GM08714 (cell line): ENCODE results near the gene ZBTB47.

Experiments used
- H3K4me3 ChIP-seq: fragments of 200-500 bp; sonication (Bioruptor generic); 2 replicates; pipeline ENCODE4 v1.5.1; 2014; ENCODE audit warnings: mild to moderate bottlenecking, low read length, inconsistent platforms
- ZNF274 ChIP-seq: IDR thresholded peaks from 2 replicates; pipeline ENCODE4 v1.6.1; 2012; ENCODE audit warnings: mild to moderate bottlenecking, low read depth, low read length

ZBTB47 gene

GRCh38 chr3:42666577-42666998 lies 13.1 kb downstream of the ZBTB47 start:
- TF ChIP-seq ZNF274 = no peak
- H3K4me3 ChIP-seq = no peak overlapping the region

GRCh38 chr3:42667096-42667522 lies 13.6 kb downstream of the ZBTB47 start:
- H3K4me3 ChIP-seq = no peak overlapping the region
- TF ChIP-seq ZNF274 = no peak

DNA sequence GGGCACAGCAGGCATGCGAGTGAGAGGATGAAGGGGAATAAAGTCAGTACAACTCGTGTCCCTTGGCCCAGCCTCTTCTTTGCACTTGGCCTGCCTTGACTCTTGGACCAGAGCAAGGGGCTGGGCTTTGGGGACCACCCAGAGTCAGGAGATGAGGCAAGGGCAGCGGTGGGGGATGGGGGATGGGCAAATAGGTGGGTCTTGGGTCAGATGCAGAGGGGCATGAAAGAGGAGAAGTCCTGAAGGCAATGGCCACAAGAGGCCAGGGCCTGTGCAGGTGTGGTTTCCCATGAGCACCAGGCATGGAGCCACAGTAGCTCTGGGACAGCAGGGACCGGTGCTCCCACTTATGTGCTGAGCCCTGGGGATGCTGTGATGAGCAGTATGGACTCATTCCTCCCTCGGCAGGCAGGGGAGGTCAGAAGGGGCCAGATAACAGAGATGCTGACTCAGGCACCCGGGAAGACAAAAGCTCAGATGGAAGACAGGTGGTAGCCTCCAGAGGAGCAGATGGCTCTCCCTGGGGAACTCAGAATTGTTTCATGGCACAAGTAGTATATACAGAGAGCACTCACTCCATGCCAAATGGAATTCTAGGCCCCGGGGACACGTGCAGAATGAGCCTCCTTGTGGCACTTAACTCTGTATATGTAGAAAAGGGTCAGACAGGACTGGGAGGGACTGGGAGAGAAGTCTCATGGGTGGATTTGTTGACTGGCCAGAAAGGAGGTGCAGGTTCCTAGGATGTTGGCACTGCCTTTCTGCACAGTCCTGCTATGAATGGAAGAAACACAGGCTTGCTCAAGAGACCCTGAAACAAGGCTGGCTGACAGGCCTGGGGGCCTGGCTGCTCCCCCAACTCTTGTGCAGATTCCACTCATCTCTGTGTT lies 14.3 kb downstream of the ZBTB47 start:
- H3K4me3 ChIP-seq = no peak overlapping the region
- TF ChIP-seq ZNF274 = no peak

DNA sequence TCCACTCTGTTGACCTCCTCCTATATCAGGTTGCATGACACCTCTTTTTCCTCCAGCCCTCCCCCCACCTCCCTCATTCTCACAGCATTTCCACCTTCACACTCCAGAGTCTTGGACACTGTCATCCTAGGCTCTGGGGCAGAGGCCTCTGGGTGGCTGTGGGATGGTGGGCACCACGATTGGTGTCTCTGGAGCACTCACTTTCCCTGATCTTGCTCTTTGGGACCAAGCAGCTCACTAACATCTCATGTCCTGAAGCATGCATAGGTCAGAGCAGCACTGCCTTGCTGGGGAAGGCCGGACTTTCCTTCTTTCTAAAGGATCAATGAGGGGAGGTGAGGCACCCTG lies 14.9 kb downstream of the ZBTB47 start:
- TF ChIP-seq ZNF274 = no peak
- no peak overlapping the region for H3K4me3 ChIP-seq

GRCh38 chr3:42668793-42669217 lies 15.3 kb downstream of the ZBTB47 start:
- H3K4me3 ChIP-seq = no peak overlapping the region
- TF ChIP-seq ZNF274 = no peak

GRCh38 chr3:42670051-42670576 lies 16.6 kb downstream of the ZBTB47 start:
- TF ChIP-seq ZNF274 = no peak

GRCh38 chr3:42670670-42671069 lies 17.2 kb downstream of the ZBTB47 start:
- TF ChIP-seq ZNF274 = no peak
- H3K4me3 ChIP-seq = no peak overlapping the region

More at GRCh38 chr3:42670051-42670576, 16.6 kb downstream of the ZBTB47 start:
- H3K4me3 ChIP-seq = no peak overlapping the region

- H3K4me3 ChIP-seq = no peak overlapping the region
- TF ChIP-seq ZNF274 = no peak
Observed at GRCh38 chr3:42672515-42672914, 19.0 kb downstream of the ZBTB47 start.

- no peak overlapping the region for H3K4me3 ChIP-seq
- no peak for TF ChIP-seq ZNF274
Observed at GRCh38 chr3:42673082-42673481, 19.6 kb downstream of the ZBTB47 start.

- no peak for TF ChIP-seq ZNF274
Observed at GRCh38 chr3:42674146-42674545, 20.6 kb downstream of the ZBTB47 start.

GRCh38 chr3:42675909-42676308 lies 22.4 kb downstream of the ZBTB47 start:
- no peak overlapping the region for H3K4me3 ChIP-seq
- no peak for TF ChIP-seq ZNF274

More at GRCh38 chr3:42674146-42674545, 20.6 kb downstream of the ZBTB47 start:
- H3K4me3 ChIP-seq = no peak overlapping the region

GRCh38 chr3:42678447-42678846 lies 24.9 kb downstream of the ZBTB47 start:
- H3K4me3 ChIP-seq = no peak overlapping the region
- no peak for TF ChIP-seq ZNF274

GRCh38 chr3:42680271-42680670 lies 26.8 kb downstream of the ZBTB47 start:
- H3K4me3 ChIP-seq = no peak overlapping the region
- TF ChIP-seq ZNF274 = no peak

GRCh38 chr3:42680806-42681205 lies 27.3 kb downstream of the ZBTB47 start:
- no peak for TF ChIP-seq ZNF274
- no peak overlapping the region for H3K4me3 ChIP-seq

GRCh38 chr3:42681361-42682038 lies 28.0 kb downstream of the ZBTB47 start:
- no peak for TF ChIP-seq ZNF274

More at GRCh38 chr3:42681361-42682038, 28.0 kb downstream of the ZBTB47 start:
- H3K4me3 ChIP-seq = no peak overlapping the region
